HEK293 (cell line): Measurements from ENCODE around the gene VSTM4.

ENCODE experiments used
- CTCF ChIA-PET: fragments of 350-600 bp; formaldehyde crosslinking; extraction: SDS; loops from one replicate; lab custom pipeline; 2021; ENCODE audit warnings: antibody characterized with exemption; lab: Yijun Ruan, JAX
- POLR2A ChIA-PET: fragments of 300-600 bp; formaldehyde crosslinking; extraction: SDS; loops from one replicate; lab custom pipeline; 2020; ENCODE audit warnings: antibody characterized with exemption, inconsistent platforms; lab: Yijun Ruan, JAX
- H3K27ac ChIP-seq: fragments of 200-500 bp; sonication (Bioruptor generic); 2 replicates; pipeline ENCODE4 v1.5.1; 2014; ENCODE audit warnings: low read depth, low read length, control low read depth, inconsistent platforms; ENCODE audit errors: extremely low read depth
- H3K36me3 ChIP-seq, 2 experiments: fragments of 200-500 bp in 1 of 2; sonication (Bioruptor generic) in 1 of 2; 1 replicate in 1 of 2; 2 replicates in 1 of 2; pipeline ENCODE4 v1.5.1; 2014 to 2017; ENCODE audit warnings: inconsistent platforms in 2 of 2, low read length in 2 of 2; ENCODE audit not compliant: control insufficient read depth in 2 of 2, insufficient read depth in 1 of 2
- H3K4me1 ChIP-seq: fragments of 200-500 bp; sonication (Bioruptor generic); 2 replicates; pipeline ENCODE4 v1.5.1; 2014; ENCODE audit warnings: mild to moderate bottlenecking, low read length, inconsistent platforms; ENCODE audit not compliant: control insufficient read depth, insufficient read depth
- H3K4me3 ChIP-seq: 2 replicates; pipeline ENCODE4 v1.5.1; 2011; ENCODE audit warnings: low read depth, mild to moderate bottlenecking, control low read depth, low read length, moderate library complexity
- H3K9me3 ChIP-seq: fragments of 200-500 bp; sonication (Bioruptor generic); 2 replicates; pipeline ENCODE4 v1.5.1; 2014; ENCODE audit warnings: low read depth, low read length, inconsistent platforms; ENCODE audit not compliant: control insufficient read depth, insufficient read depth
- BCL11B ChIP-seq: fragments of 450-650 bp; formaldehyde crosslinking; IDR thresholded peaks from 2 replicates; pipeline ENCODE4 v1.5.1; 2016; ENCODE audit warnings: low read depth, missing biosample characterization, missing genetic modification characterization
- FEZF1 ChIP-seq: fragments of 450-650 bp; formaldehyde crosslinking; IDR thresholded peaks from 2 replicates; pipeline ENCODE4 v1.5.1; 2016; ENCODE audit warnings: missing biosample characterization, missing genetic modification characterization
- GLIS1 ChIP-seq: fragments of 450-650 bp; formaldehyde crosslinking; IDR thresholded peaks from 2 replicates; pipeline ENCODE4 v1.5.1; 2016; ENCODE audit warnings: missing biosample characterization, missing genetic modification characterization
- PRDM1 ChIP-seq: fragments of 450-650 bp; formaldehyde crosslinking; IDR thresholded peaks from 2 replicates; pipeline ENCODE4; 2016; ENCODE audit warnings: missing biosample characterization, missing genetic modification characterization
- RBAK ChIP-seq: fragments of 450-650 bp; formaldehyde crosslinking; IDR thresholded peaks from 2 replicates; pipeline ENCODE4 v1.5.1; 2016; ENCODE audit warnings: missing biosample characterization, missing genetic modification characterization
- WT1 ChIP-seq: fragments of 450-650 bp; formaldehyde crosslinking; IDR thresholded peaks from 2 replicates; pipeline ENCODE4 v1.5.1; 2016; ENCODE audit warnings: missing biosample characterization, missing genetic modification characterization
- ZBTB10 ChIP-seq: fragments of 450-650 bp; formaldehyde crosslinking; IDR thresholded peaks from 2 replicates; pipeline ENCODE4 v1.5.1; 2016; ENCODE audit warnings: missing biosample characterization, missing genetic modification characterization
- ZBTB11 ChIP-seq: fragments of 450-650 bp; formaldehyde crosslinking; conservative IDR thresholded peaks from 2 replicates; pipeline ENCODE4 v1.5.1; 2016; ENCODE audit warnings: low read depth, missing biosample characterization, missing genetic modification characterization
- ZNF184 ChIP-seq: fragments of 450-650 bp; IDR thresholded peaks from 2 replicates; pipeline ENCODE4 v1.5.1; 2018; ENCODE audit warnings: missing biosample characterization, mild to moderate bottlenecking, missing genetic modification characterization
- ZNF214 ChIP-seq: fragments of 450-650 bp; formaldehyde crosslinking; IDR thresholded peaks from 2 replicates; pipeline ENCODE4 v1.5.1; 2017; ENCODE audit warnings: missing biosample characterization, mild to moderate bottlenecking, missing genetic modification characterization, borderline replicate concordance
- ZNF24 ChIP-seq: fragments of 450-650 bp; formaldehyde crosslinking; IDR thresholded peaks from 2 replicates; pipeline ENCODE4 v1.5.1; 2016; ENCODE audit warnings: missing biosample characterization, missing genetic modification characterization
- ZNF350 ChIP-seq: fragments of 450-650 bp; formaldehyde crosslinking; IDR thresholded peaks from 2 replicates; pipeline ENCODE4 v1.5.0; 2017; ENCODE audit warnings: missing biosample characterization, mild to moderate bottlenecking, missing genetic modification characterization
- ZNF366 ChIP-seq: fragments of 450-650 bp; formaldehyde crosslinking; conservative IDR thresholded peaks from 2 replicates; pipeline ENCODE4 v1.5.1; 2016; ENCODE audit warnings: missing biosample characterization, missing genetic modification characterization
- ZNF404 ChIP-seq: fragments of 450-650 bp; formaldehyde crosslinking; IDR thresholded peaks from 2 replicates; pipeline ENCODE4 v1.5.1; 2017; ENCODE audit warnings: missing biosample characterization, missing genetic modification characterization
- ZNF530 ChIP-seq: fragments of 450-650 bp; formaldehyde crosslinking; IDR thresholded peaks from 2 replicates; pipeline ENCODE4 v1.5.1; 2016; ENCODE audit warnings: low read depth, missing biosample characterization, missing genetic modification characterization
- ZNF549 ChIP-seq: fragments of 450-650 bp; IDR thresholded peaks from 2 replicates; pipeline ENCODE4 v1.5.1; 2018; ENCODE audit warnings: missing biosample characterization, missing genetic modification characterization, mild to moderate bottlenecking, inconsistent platforms, moderate library complexity
- ZNF658 ChIP-seq: fragments of 450-650 bp; formaldehyde crosslinking; IDR thresholded peaks from 2 replicates; pipeline ENCODE4; 2016; ENCODE audit warnings: missing biosample characterization, missing genetic modification characterization
- ZNF707 ChIP-seq: fragments of 450-650 bp; formaldehyde crosslinking; IDR thresholded peaks from 2 replicates; pipeline ENCODE4 v1.5.1; 2016; ENCODE audit warnings: missing biosample characterization, missing genetic modification characterization
- ZNF747 ChIP-seq: fragments of 450-650 bp; formaldehyde crosslinking; IDR thresholded peaks from 2 replicates; pipeline ENCODE4 v1.5.1; 2016; ENCODE audit warnings: missing biosample characterization, missing genetic modification characterization
- ZNF837 ChIP-seq: fragments of 450-650 bp; formaldehyde crosslinking; IDR thresholded peaks from 2 replicates; pipeline ENCODE4 v1.5.1; 2016; ENCODE audit warnings: missing biosample characterization, missing genetic modification characterization
- ZXDB ChIP-seq: fragments of 450-650 bp; formaldehyde crosslinking; IDR thresholded peaks from 2 replicates; pipeline ENCODE4 v1.5.1; 2016; ENCODE audit warnings: missing biosample characterization, missing genetic modification characterization
- TF ChIP-seq, protein P1 (sequence below): fragments of 450-650 bp; formaldehyde crosslinking; IDR thresholded peaks from 2 replicates; pipeline ENCODE4 v1.5.1; 2016; ENCODE audit warnings: missing biosample characterization, missing genetic modification characterization
- TF ChIP-seq, protein P2 (sequence below): fragments of 450-650 bp; formaldehyde crosslinking; IDR thresholded peaks from 2 replicates; pipeline ENCODE4; 2016; ENCODE audit warnings: missing biosample characterization, missing genetic modification characterization

VSTM4 gene

DNA sequence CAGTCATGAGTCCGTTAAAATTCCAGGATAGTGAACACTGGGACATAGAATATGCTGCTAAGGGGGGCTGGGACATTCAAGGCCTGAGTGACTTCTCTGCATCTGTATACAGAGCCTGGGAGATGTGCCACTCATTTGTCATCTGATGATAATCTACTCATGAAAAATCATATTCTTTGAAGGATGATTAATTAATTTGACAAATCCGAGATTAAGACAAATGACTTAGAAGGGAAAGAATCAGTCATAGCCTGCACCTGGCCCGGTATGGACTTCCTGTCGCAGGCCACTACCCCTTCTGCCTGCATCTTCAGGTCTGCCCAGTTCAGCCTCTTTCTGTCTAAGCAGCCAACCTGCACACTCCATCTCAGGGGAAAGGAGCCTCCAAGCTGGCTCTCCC lies 37.3 kb upstream of the VSTM4 start:
- Histone ChIP-seq H3K4me1 (no peaks in the 10 kb centered on the region), H3K9me3 (no peaks in the 10 kb centered on the region), H3K27ac (no peak overlapping the region), H3K36me3 (no peaks in the 10 kb centered on the region), H3K4me3 (no peak overlapping the region)
- ChIA-PET CTCF (no interaction called here), POLR2A (no interaction called here)
- TF ChIP-seq ZNF404 (tag by site-specific recombination) (no peak), GLIS1 (tag by site-specific recombination) (no peak), ZNF366 (tag by site-specific recombination) (no peak), ZBTB10 (no peak)
- TF ChIP-seq, protein P1, sequence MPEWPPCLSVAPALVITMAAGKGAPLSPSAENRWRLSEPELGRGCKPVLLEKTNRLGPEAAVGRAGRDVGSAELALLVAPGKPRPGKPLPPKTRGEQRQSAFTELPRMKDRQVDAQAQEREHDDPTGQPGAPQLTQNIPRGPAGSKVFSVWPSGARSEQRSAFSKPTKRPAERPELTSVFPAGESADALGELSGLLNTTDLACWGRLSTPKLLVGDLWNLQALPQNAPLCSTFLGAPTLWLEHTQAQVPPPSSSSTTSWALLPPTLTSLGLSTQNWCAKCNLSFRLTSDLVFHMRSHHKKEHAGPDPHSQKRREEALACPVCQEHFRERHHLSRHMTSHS (tag by site-specific recombination) = no peak

DNA sequence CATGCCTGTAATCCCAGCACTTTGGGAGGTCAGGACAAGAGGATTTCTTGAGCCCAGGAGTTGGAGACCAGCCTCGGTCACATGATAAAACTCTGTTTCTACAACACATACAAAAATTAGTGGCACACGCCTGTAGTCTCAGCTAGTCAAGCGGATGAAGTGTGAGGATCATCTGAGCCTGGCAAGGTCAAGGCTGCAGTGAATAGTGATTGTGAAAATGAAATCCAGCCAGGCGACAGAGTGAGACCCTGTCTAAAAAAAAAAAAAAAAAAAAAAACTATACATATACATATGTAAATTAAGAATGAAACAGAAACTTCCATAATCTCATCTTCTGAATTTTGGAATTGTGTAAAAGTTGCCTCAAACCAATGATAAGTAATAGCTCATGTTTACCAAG lies 36.7 kb upstream of the VSTM4 start:
- Histone ChIP-seq H3K36me3 (no peaks in the 10 kb centered on the region), H3K4me3 (no peak overlapping the region), H3K27ac (no peak overlapping the region), H3K4me1 (no peaks in the 10 kb centered on the region), H3K9me3 (no peaks in the 10 kb centered on the region)
- ChIA-PET POLR2A (no interaction called here), CTCF (no interaction called here)
- TF ChIP-seq WT1 (tag by site-specific recombination) (no peak), ZNF837 (tag by site-specific recombination) (no peak), ZNF214 (tag by site-specific recombination) (no peak)
- TF ChIP-seq, all 188 proteins: peak for 0

DNA sequence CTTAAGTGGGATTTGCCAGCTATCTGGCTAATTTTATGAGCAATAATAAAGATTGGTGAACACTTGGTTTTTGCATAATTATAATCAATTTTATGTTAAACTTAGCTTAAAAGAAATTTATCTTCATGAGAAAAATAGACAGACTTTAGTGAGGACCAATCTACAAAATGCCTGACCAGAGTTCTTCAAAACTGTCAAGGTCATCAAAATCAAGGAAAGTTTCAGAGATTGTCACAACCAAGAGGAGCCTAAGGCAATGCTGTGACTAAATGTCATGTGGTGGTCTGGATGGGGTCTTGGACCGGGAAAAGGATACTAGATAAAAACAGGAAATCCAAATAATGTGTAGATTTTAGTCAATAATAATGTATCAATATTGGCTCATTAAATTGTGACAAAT lies 36.2 kb upstream of the VSTM4 start:
- H3K9me3 ChIP-seq = no peaks in the 10 kb centered on the region
- no peak overlapping the region for H3K4me3 ChIP-seq
- H3K36me3 ChIP-seq = no peaks in the 10 kb centered on the region
- TF ChIP-seq BCL11B (tag by site-specific recombination) (no peak), ZNF549 (tag by site-specific recombination) (no peak), ZNF530 (tag by site-specific recombination) (no peak), RBAK (tag by site-specific recombination) (no peak), ZNF747 (tag by site-specific recombination) (no peak)
- no peaks in the 10 kb centered on the region for H3K4me1 ChIP-seq
- CTCF ChIA-PET = no interaction called here
- POLR2A ChIA-PET = no interaction called here
- no peak overlapping the region for H3K27ac ChIP-seq

- Histone ChIP-seq H3K4me3 (no peak overlapping the region), H3K36me3 (no peaks in the 10 kb centered on the region), H3K9me3 (no peaks in the 10 kb centered on the region), H3K4me1 (no peaks in the 10 kb centered on the region), H3K27ac (no peak overlapping the region)
- ChIA-PET POLR2A (no interaction called here), CTCF (no interaction called here)
- no peak for TF ChIP-seq ZXDB
- TF ChIP-seq ZNF350 (tag by site-specific recombination) = no peak
- TF ChIP-seq, protein P2, sequence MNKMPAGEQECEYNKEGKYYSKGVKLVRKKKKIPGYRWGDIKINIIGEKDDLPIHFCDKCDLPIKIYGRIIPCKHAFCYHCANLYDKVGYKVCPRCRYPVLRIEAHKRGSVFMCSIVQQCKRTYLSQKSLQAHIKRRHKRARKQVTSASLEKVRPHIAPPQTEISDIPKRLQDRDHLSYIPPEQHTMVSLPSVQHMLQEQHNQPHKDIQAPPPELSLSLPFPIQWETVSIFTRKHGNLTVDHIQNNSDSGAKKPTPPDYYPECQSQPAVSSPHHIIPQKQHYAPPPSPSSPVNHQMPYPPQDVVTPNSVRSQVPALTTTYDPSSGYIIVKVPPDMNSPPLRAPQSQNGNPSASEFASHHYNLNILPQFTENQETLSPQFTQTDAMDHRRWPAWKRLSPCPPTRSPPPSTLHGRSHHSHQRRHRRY (tag by site-specific recombination) = no peak
- no peak for TF ChIP-seq ZNF184 (tag by site-specific recombination)
- TF ChIP-seq ZNF658 (tag by site-specific recombination) = no peak
- no peak for TF ChIP-seq FEZF1
- TF ChIP-seq ZNF707 (tag by site-specific recombination) = no peak
- no peak for TF ChIP-seq ZBTB11 (tag by site-specific recombination)
- no peak for TF ChIP-seq PRDM1
- no peak for TF ChIP-seq ZNF24 (tag by site-specific recombination)
Measured at GRCh38 chr10:49151025-49151445, 35.7 kb upstream of the VSTM4 start.
